ENCODE results near the gene GSK3A.

The GSK3A gene

GRCh38 chr19:42280815-42281145, 38.4 kb upstream of the GSK3A start:
- DNase-seq (ENCODE audit: low read depth): no peak

- DNase-seq (ENCODE audit: low read depth): peak; percentile 69
Observed at GRCh38 chr19:42279902-42280814, 37.8 kb upstream of the GSK3A start.

GRCh38 chr19:42279155-42279901, 36.9 kb upstream of the GSK3A start:
- no peak for DNase-seq (ENCODE audit: low read depth)

GRCh38 chr19:42278452-42279154, 36.2 kb upstream of the GSK3A start:
- DNase-seq (ENCODE audit: low read depth): no peak

GRCh38 chr19:42277821-42278451, 35.5 kb upstream of the GSK3A start:
- no peak for DNase-seq (ENCODE audit: low read depth)

- no peak for DNase-seq (ENCODE audit: low read depth)
Observed at GRCh38 chr19:42276821-42277220, 34.4 kb upstream of the GSK3A start.

- no peak for DNase-seq (ENCODE audit: low read depth)
Observed at GRCh38 chr19:42276284-42276683, 33.9 kb upstream of the GSK3A start.

GRCh38 chr19:42275517-42275916, 33.1 kb upstream of the GSK3A start:
- DNase-seq (ENCODE audit: low read depth): no peak

GRCh38 chr19:42275103-42275502, 32.7 kb upstream of the GSK3A start:
- no peak for DNase-seq (ENCODE audit: low read depth)

- DNase-seq (ENCODE audit: low read depth): no peak
Observed at GRCh38 chr19:42274065-42274682, 31.8 kb upstream of the GSK3A start.

GRCh38 chr19:42273407-42274064, 31.1 kb upstream of the GSK3A start:
- DNase-seq (ENCODE audit: low read depth): no peak

- DNase-seq (ENCODE audit: low read depth): no peak
Observed at GRCh38 chr19:42272989-42273406, 30.6 kb upstream of the GSK3A start.

GRCh38 chr19:42272535-42272897, 30.1 kb upstream of the GSK3A start:
- DNase-seq (ENCODE audit: low read depth): no peak

GRCh38 chr19:42271861-42272534, 29.6 kb upstream of the GSK3A start:
- DNase-seq (ENCODE audit: low read depth): no peak

- no peak for DNase-seq (ENCODE audit: low read depth)
Observed at GRCh38 chr19:42271045-42271419, 28.6 kb upstream of the GSK3A start.

- peak; percentile 30 for DNase-seq (ENCODE audit: low read depth)
Observed at GRCh38 chr19:42270346-42271044, 28.1 kb upstream of the GSK3A start.

- DNase-seq (ENCODE audit: low read depth): no peak
Observed at GRCh38 chr19:42269478-42270345, 27.3 kb upstream of the GSK3A start.

GRCh38 chr19:42268704-42269477, 26.5 kb upstream of the GSK3A start, which contains the start of gene CIC:
Gene CIC, plus strand, starts transcription at chr19:42269252. Its CDS starts 2,532 bp downstream, at chr19:42271784.
- peak; percentile 98 for DNase-seq (ENCODE audit: low read depth)
